ENCODE results near the gene NODAL.
A peak's percentile ranks its signal among the peaks of the same experiment; 100 is the strongest.

NODAL gene

GRCh38 chr10:70432561-70433263, 8.8 kb downstream of the NODAL start:
- DNase-seq: no peak

GRCh38 chr10:70432101-70432500, 9.4 kb downstream of the NODAL start:
- DNase-seq: no peak

- no peak for DNase-seq
These were observed 10.7 kb downstream of the NODAL start for GRCh38 chr10:70430493-70431445.

GRCh38 chr10:70426823-70427222, 14.7 kb downstream of the NODAL start:
- no peak for DNase-seq

- DNase-seq: no peak
These were observed 16.4 kb downstream of the NODAL start for GRCh38 chr10:70425096-70425495.

- no peak for DNase-seq
These were observed 17.2 kb downstream of the NODAL start for GRCh38 chr10:70424320-70424719.

- no peak for DNase-seq
These were observed 22.8 kb downstream of the NODAL start for GRCh38 chr10:70418713-70419112.

GRCh38 chr10:70418229-70418628, 23.3 kb downstream of the NODAL start:
- no peak for DNase-seq

- no peak for DNase-seq
These were observed 23.9 kb downstream of the NODAL start for GRCh38 chr10:70417568-70417967.

GRCh38 chr10:70412356-70412755, 29.1 kb downstream of the NODAL start:
- no peak for DNase-seq

- no peak for DNase-seq
These were observed 30.9 kb downstream of the NODAL start for GRCh38 chr10:70410608-70411007.

GRCh38 chr10:70409772-70410171, 31.7 kb downstream of the NODAL start:
- DNase-seq: no peak

GRCh38 chr10:70405037-70405824, 36.2 kb downstream of the NODAL start:
- no peak for DNase-seq

GRCh38 chr10:70404787-70405036, 36.8 kb downstream of the NODAL start:
- no peak for DNase-seq

- peak; percentile 76 for DNase-seq
These were observed 37.3 kb downstream of the NODAL start, which contains the start of gene EIF4EBP2 for GRCh38 chr10:70404036-70404786. EIF4EBP2 (plus strand) TSS chr10:70404145; CDS start chr10:70404402, 257 bp downstream.

- DNase-seq: no peak
These were observed 37.9 kb downstream of the NODAL start for GRCh38 chr10:70403483-70404035.

- DNase-seq: no peak
These were observed 42.3 kb downstream of the NODAL start for GRCh38 chr10:70399177-70399576.

- no peak for DNase-seq
These were observed 45.3 kb downstream of the NODAL start for GRCh38 chr10:70396140-70396539.

GRCh38 chr10:70391654-70392053, 49.8 kb downstream of the NODAL start:
- no peak for DNase-seq

Measured in NCI-H446 treated with DMSO at 0.1 percent for 48 hours (cell line).